Ovary (tissue), 3 donors: ENCODE measurements around the gene CDK7.

Source experiments
- EP300 ChIP-seq: sonication (generic); formaldehyde crosslinking; IDR thresholded peaks from one replicate; pipeline ENCODE4 v1.6.1; 2017; ENCODE audit warnings: antibody characterized with exemption
- POLR2A ChIP-seq: fragments of 450-650 bp; IDR thresholded peaks from one replicate; pipeline ENCODE4 v1.6.1; 2017; ENCODE audit warnings: antibody characterized with exemption, mild to moderate bottlenecking, moderate library complexity
- TF ChIP-seq, protein P1 (sequence below), 3 donors: fragments of 450-650 bp in 2 of 3; fragments of 200-600 bp in 1 of 3; IDR thresholded peaks; one replicate each; pipeline versions ENCODE4 v1.5.1 to v1.8.0; 2016 to 2022; ENCODE audit warnings: antibody characterized with exemption in 3 of 3, mild to moderate bottlenecking in 1 of 3
- donor health status: DM: no; HTN: no; CAD: no.

DNA sequence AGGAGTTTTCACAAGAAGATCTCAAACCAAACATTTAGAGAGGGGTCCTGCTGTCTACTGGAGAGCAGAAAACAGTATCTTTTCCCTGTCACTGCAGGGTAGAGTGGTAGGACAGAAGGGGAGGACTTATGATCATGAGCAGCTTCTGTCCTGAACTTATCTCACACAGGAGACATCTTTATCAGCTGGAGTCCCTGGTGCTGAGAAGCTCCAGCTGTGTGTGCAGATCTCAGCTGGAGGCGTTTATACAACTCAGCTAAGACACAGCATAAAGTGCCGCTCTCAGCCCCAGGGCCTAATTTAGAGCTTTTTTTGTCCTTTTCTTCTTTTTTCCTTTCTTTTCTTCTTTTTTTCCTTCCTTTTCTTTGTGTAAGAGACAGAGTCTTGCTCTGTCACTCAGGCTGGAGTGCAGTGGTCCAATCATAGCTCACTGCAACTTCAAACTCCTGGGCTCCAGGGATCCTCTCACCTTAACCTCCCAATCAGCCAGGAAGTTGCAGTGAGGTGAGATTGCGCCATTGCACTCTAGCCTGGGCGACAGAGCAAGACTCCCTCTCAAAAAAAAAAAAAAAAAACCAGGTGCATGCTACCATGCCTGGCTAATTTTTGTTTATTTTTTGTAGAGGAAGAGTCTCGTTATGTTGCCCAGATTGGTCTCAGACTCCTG lies 66.0 kb downstream of the CDK7 start:
- TF ChIP-seq, protein P1, sequence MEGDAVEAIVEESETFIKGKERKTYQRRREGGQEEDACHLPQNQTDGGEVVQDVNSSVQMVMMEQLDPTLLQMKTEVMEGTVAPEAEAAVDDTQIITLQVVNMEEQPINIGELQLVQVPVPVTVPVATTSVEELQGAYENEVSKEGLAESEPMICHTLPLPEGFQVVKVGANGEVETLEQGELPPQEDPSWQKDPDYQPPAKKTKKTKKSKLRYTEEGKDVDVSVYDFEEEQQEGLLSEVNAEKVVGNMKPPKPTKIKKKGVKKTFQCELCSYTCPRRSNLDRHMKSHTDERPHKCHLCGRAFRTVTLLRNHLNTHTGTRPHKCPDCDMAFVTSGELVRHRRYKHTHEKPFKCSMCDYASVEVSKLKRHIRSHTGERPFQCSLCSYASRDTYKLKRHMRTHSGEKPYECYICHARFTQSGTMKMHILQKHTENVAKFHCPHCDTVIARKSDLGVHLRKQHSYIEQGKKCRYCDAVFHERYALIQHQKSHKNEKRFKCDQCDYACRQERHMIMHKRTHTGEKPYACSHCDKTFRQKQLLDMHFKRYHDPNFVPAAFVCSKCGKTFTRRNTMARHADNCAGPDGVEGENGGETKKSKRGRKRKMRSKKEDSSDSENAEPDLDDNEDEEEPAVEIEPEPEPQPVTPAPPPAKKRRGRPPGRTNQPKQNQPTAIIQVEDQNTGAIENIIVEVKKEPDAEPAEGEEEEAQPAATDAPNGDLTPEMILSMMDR (IDR thresholded peaks at IDR 0.05), result no peak
- TF ChIP-seq POLR2A (no peak), EP300 (no peak)
